ENCODE results near the gene RBFOX1. TPM values are rescaled to one million over a fixed set of nuclear protein-coding genes. Genes with fewer than 3 reads are reported as not detected.

Gene RBFOX1
- total RNA-seq, 1 donor, result not detected

DNA sequence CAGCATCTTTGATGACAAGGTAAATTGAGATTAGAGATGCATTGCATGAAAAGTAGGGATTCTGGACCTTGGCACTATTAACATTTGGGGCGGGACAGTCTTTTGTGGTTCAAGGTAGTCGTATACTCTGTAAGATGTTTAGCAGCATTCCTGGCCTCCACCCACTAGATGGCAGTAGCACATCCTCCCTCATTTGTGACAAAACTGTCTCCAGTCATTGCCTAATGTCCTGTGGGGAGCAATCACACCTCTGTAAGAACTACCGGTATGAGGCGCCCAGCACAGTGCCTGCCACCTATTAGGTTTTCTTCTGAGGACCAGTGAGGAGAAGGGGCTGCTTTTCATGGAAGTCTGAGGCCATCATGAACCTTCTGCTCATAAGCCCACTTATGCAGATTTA, 180.8 kb downstream of the RBFOX1 start:
- TF ChIP-seq, protein P1, sequence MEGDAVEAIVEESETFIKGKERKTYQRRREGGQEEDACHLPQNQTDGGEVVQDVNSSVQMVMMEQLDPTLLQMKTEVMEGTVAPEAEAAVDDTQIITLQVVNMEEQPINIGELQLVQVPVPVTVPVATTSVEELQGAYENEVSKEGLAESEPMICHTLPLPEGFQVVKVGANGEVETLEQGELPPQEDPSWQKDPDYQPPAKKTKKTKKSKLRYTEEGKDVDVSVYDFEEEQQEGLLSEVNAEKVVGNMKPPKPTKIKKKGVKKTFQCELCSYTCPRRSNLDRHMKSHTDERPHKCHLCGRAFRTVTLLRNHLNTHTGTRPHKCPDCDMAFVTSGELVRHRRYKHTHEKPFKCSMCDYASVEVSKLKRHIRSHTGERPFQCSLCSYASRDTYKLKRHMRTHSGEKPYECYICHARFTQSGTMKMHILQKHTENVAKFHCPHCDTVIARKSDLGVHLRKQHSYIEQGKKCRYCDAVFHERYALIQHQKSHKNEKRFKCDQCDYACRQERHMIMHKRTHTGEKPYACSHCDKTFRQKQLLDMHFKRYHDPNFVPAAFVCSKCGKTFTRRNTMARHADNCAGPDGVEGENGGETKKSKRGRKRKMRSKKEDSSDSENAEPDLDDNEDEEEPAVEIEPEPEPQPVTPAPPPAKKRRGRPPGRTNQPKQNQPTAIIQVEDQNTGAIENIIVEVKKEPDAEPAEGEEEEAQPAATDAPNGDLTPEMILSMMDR (IDR thresholded peaks at IDR 0.05; ENCODE audit: insufficient read depth, low read length), result no peak
- H3K4me3 ChIP-seq (ENCODE audit: low read depth, low read length), result no peak overlapping the region
- no peak for DNase-seq (ENCODE audit: low read depth)

DNA sequence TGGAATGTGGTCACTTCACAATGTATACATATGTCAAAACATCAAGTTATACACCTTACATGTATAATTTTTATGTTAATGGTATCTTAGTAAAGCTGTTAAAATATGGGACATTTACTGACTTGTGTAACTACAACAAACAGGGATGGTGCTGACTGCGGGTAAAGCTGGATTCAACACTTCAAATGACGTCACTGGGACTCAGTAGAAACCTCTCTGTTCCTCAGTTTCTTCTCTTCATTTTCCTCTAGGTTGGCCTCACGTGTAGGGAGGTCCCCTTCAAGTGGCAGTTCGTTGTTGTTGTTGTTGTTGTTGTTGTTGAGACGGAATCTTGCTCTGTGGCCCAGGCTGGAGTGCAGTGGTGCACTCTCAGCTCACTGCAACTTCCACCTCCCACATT, 182.9 kb downstream of the RBFOX1 start:
- DNase-seq (ENCODE audit: low read depth), result no peak
- no peak overlapping the region for H3K4me3 ChIP-seq (ENCODE audit: low read depth, low read length)
- TF ChIP-seq, protein P1 (IDR thresholded peaks at IDR 0.05; ENCODE audit: insufficient read depth, low read length), result no peak

DNA sequence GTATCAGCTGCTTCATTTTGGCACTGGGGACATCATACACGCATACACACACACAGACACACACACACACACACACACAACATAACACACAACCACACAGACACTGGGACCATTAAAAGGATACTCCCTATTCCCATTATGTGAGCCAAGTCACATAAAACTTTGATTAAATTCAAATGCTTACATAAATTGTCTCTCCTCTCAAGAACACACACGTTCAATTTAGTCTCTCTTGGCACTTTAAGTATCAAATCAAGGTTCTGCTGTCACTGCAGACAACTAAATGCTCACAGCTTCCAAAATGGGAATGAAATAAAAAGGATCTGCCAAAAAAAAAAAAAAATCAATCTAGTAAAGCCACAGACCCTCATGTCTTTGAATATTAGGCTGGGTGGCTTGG, 184.9 kb downstream of the RBFOX1 start:
- TF ChIP-seq, protein P1 (IDR thresholded peaks at IDR 0.05; ENCODE audit: insufficient read depth, low read length), result no peak
- DNase-seq (ENCODE audit: low read depth), result no peak
- no peak overlapping the region for H3K4me3 ChIP-seq (ENCODE audit: low read depth, low read length)

DNA sequence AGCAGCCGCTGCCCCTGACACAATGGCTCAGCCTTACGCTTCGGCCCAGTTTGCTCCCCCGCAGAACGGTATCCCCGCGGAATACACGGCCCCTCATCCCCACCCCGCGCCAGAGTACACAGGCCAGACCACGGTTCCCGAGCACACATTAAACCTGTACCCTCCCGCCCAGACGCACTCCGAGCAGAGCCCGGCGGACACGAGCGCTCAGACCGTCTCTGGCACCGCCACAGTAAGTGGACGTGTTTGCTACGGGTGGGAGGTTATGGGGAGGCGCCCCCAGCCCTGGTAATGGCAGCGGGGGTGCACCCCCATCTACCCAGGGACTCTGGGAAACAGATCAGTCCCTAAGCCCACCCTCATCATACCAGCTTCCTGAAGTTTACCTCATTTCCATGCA, 185.5 kb downstream of the RBFOX1 start:
- TF ChIP-seq, protein P1 (IDR thresholded peaks at IDR 0.05; ENCODE audit: insufficient read depth, low read length), result no peak
- DNase-seq (ENCODE audit: low read depth), result no peak
- no peak overlapping the region for H3K4me3 ChIP-seq (ENCODE audit: low read depth, low read length)

DNA sequence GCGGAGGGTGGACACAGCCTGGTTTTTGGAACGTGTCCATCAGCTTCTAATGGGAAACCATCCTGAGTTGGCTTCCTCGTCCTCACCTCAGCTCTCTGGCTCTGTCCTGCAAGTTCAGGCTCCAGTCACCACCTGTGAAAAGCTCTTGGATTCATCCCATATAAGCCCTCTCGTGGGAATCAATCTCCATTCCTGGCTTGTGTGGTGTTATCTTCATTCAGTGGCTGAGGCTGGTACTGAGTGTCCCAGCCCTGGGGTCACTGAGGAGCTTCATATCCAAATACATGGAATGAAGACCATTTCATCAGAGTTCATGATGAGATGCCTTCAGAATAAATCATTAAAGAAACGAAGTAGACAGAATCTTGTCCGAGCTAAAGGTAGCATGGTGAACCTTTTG, 189.2 kb downstream of the RBFOX1 start:
- TF ChIP-seq, protein P1 (IDR thresholded peaks at IDR 0.05; ENCODE audit: insufficient read depth, low read length), result no peak
- H3K4me3 ChIP-seq (ENCODE audit: low read depth, low read length), result no peak overlapping the region
- DNase-seq (ENCODE audit: low read depth), result no peak

DNA sequence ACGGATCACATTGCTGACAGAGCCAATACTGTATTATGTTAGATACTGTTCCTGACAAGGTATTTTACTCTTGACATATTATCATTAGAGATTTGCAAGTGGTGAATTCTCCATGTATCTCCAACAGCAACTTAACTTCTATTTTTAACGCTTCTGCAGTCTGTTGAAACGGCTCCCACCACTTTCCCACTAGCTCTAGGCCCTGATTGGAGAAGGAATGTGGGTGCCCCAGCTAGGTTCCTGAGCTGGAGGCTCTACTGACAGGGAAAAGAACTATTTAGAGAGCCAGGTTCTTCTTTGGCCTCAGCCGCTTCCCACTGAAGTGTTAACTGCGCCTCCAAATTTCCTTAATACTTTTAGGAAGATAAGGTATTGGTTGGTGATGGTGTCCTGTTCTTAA, 191.8 kb downstream of the RBFOX1 start:
- TF ChIP-seq, protein P1 (IDR thresholded peaks at IDR 0.05; ENCODE audit: insufficient read depth, low read length), result no peak
- no peak for DNase-seq (ENCODE audit: low read depth)
- no peak overlapping the region for H3K4me3 ChIP-seq (ENCODE audit: low read depth, low read length)

DNA sequence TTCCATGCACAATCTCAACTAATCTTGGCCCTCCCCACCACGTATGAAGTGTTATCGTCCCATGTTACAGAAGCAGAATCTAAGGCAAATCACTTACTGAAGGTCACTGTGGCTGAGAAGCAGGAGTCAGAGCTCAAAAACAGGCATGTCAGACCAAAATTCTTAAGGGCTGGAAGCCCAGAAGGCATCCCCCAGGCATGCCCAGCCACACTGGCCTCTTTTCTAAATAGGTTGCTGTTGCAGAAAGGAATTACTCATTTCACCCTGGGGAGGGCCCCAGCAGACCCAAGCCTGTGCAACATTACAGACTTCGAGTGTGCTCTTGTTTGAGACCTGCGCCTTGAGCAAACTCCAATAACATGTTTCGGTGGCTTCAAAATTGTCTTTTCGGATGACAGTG, 194.1 kb downstream of the RBFOX1 start:
- DNase-seq (ENCODE audit: low read depth), result no peak
- H3K4me3 ChIP-seq (ENCODE audit: low read depth, low read length), result no peak overlapping the region
- TF ChIP-seq, protein P1 (IDR thresholded peaks at IDR 0.05; ENCODE audit: insufficient read depth, low read length), result no peak

All from fibroblast of the aortic adventitia (primary cell).